ENCODE measurements around the gene MTX1.
"Not testable (repeated sequence)": the region's sequence is repeated elsewhere in the genome, so short reads cannot be mapped to it uniquely, and the experiment has no call there.

The MTX1 gene

GRCh38 chr1:155207806-155208540 lies 522 bp upstream of the MTX1 start, which contains the start of gene THBS3:
Gene THBS3, minus strand, starts transcription at chr1:155207897. Its CDS starts 21 bp downstream, at chr1:155207876.
- DNase-seq (ENCODE audit: low spot score): no peak

DNA sequence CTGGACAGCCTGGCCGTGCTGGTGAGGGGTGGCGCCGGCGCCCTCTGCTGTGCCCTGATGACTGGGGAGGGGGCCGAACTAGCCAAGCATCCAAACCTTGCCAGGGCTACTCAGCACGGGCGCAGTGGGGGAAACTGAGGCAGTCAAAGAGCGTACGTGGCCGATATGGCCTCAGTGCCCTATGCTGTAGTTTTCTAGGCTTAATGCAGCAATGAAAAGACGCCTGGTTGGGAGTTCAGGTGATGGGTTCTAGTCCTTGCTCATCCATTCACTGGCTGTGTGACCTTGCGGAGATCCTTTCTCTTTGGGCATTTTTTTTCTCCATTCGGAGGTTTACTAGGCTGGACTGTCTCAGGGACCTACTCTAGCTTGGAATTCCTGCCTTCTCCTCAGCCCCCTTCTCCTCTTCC lies 822 bp downstream of the MTX1 start:
- DNase-seq (ENCODE audit: low spot score): no peak

DNA sequence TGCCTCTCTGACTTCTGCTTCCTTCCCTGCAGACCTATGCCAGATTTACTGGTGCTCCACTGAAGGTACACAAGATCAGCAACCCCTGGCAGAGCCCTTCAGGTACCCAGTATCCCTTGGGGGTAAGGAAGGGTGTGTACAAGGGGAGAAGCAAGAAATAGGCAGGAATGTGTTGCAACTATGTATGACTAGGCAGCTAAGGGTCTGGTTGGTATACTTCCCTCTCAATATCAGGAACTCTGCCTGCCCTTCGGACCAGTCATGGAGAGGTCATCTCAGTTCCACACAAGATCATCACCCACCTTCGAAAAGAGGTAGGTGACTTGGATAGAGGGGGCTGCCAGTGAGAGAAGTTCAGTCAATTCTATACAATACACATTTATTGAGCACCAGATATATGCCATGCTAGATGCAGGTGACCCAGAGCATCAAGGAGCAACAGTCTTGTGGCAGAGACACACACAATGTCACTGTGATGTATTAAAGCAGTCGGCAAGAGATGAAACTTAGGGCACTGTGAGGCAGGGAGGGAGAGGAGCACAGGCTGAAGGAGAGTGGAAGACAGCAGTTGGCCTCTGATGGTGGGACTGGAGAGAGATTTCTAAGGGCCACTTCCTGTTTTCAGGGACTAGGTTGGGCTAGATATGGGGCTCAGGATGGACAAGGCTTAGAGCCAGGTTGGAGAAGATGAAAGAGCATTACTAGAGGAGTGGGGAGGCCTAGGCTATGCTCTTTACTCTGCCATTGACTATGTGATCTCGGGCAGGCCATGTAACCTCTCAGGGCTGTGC lies 2.0 kb downstream of the MTX1 start:
- no peak for DNase-seq (ENCODE audit: low spot score)

- DNase-seq (ENCODE audit: low spot score): not testable (repeated sequence)
Observed at GRCh38 chr1:155211381-155212050, 3.0 kb downstream of the MTX1 start.

DNA sequence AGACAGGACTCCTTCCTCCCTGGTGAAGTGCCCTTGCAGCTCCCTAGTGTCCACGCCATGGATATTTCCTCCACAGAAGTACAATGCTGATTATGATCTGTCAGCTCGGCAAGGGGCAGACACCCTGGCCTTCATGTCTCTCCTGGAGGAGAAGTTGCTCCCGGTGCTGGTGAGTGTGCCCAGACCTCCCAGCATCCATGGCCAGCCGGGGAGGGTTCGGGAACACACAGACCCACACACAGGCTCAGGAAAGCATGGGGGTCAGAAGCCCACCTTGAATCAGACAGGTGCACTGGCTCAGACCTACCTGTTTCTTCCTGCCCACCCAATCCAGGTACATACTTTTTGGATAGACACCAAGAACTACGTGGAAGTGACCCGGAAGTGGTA lies 3.6 kb downstream of the MTX1 start:
- not testable (repeated sequence) for DNase-seq (ENCODE audit: low spot score)

- not testable (repeated sequence) for DNase-seq (ENCODE audit: low spot score)
Observed at GRCh38 chr1:155214702-155215101, 6.2 kb downstream of the MTX1 start.

DNA sequence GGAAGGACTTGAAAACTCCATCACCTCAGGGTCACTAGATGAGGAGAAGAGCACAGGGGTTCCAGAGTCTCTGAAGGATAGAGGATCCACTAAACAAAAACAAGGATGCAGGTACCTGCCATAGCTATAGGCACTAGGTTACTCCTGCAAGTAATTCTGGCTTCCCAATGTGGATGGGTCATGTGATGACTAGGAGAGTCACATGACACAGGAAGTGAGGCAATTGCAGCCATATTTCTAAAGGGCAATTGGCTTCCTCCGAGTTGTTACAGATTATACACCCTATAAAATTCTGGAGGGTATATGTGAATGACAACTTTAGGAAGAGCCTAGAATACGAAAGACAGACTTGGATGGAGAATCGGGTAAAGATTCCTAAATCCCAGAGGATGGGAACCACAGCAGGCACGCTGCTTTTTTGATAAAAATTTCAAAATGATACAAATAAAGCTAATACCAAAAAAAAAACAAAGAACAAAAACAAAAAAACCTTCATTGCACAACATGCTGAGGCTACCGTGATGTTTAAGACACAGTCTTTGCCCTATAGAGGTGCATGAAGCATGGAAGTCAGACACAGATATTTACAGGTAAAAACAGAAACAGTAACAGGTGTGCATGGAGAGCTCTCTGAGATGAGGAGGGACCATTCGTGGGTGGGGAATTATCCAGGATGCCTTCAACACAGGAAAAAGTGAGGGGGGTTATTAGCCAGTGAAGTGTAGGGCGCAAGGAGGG lies 10.5 kb downstream of the MTX1 start:
- no peak for DNase-seq (ENCODE audit: low spot score)

DNA sequence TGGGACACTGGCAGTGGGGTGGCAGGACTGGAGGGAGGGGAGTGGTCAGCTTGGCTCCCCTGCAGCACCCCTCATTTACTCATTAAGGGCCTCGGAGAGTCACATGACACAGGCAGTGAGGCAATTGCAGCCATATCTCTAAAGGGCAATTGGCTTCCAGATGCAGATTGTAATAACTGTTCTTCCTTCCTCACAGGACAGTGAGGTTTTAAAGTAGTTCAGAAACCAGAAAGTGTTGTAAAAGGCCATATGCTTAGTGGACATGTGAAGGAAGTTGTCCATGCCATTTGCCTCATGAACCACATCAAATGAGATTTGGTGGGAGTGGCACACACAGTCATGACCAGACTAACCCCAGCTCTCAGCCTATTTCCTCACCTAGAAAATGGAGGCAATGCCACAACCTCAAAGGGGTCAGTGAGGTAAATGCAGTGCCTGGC lies 11.1 kb downstream of the MTX1 start:
- DNase-seq (ENCODE audit: low spot score): no peak

GRCh38 chr1:155220211-155220965 lies 11.9 kb downstream of the MTX1 start:
- DNase-seq (ENCODE audit: low spot score): not testable (repeated sequence)

DNA sequence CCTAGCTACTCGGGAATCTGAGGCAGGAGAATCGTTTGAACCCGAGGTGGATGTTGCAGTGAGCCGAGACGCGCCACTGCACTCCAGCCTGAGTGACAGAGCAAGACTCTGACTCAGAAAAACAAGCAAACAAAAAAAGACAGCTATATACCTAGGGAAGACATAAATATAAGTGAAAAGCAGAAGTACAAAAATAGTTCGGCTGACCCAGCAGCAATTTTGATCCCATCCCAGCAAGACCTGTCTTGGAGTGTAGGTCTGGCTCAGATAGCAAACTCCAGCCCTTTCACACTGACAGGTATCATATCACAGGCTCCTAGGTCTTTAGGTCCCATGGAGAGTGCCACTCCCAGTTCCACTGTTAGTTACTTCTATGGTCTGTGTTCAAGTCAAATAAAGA lies 14.6 kb downstream of the MTX1 start:
- DNase-seq (ENCODE audit: low spot score): no peak

GRCh38 chr1:155225404-155225759 lies 16.9 kb downstream of the MTX1 start:
- not testable (repeated sequence) for DNase-seq (ENCODE audit: low spot score)

- DNase-seq (ENCODE audit: low spot score): peak; percentile 84
Observed at GRCh38 chr1:155226188-155226909, 17.9 kb downstream of the MTX1 start.

DNA sequence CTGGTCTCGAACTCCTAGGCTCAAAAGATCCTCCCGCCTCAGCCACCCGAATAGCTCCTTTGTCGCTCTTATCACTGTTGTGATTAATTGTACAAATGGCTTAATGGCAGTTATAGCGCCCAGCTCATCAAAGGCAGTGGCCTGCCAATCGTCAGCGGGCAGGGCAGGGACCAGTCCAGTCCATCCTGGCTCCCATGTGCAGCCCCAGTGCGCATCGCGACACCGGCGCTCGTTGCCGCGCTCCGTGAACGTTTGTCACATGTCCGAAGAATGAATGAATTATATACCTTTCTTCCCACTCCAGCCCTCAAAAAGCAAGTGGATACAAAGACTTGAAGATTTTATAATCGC lies 18.4 kb downstream of the MTX1 start:
- DNase-seq (ENCODE audit: low spot score): no peak

DNA sequence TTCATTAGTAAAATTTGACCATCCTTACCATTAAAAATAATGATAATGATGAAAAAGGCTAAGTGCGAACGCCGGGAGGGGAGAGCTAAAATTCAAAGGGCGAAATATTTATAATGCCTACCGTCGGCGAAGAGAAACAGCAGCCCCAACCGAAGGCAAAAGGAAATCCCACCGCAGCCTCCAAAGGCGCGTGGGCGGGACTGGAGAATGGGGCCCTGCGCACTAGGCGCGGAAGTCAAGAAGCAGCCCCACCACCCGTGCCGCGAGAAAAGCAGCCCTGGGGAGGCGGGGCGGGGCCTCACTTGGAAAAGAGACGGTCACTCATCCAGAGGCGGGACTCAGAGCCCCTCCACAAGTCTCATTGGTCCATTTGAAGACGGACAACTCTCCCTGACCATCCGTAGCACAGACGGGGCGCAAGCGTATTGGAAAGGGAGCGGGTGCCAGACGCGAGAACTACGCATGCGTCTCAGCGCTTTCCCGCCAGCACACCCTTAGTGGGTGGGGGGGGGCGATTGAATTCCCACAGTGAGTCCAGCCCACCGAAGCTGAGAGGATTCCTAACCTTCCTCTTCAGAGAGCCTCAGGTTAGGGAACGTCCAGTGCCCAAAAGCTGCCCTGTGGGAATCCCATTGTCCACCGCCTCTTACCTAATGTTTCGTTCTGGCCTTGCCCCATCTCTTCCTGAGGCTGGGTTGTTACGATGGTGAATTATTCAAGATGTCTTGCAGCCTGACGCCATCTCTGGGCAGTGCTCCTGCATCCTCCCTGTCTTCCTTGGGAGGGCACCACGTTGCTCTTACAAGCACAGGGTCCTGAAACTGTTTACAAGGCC lies 19.0 kb downstream of the MTX1 start:
- DNase-seq (ENCODE audit: low spot score): peak; percentile 99

- no peak for DNase-seq (ENCODE audit: low spot score)
Observed at GRCh38 chr1:155228096-155228427, 19.6 kb downstream of the MTX1 start.

DNA sequence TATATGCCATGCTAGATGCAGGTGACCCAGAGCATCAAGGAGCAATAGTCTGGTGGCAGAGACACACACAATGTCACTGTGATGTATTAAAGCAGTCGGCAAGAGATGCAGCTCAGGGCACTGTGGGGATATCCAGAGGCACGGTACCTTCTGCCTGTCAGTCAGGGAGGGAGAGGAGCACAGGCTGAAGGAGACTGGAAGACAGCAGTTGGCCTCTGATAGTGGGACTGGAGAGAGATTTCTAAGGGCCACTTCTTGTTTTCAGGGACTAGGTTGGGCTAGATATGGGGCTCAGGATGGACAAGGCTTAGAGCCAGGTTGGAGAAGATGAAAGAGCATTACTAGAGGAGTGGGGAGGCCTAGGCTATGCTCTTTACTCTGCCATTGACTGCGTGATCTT lies 22.8 kb downstream of the MTX1 start:
- not testable (repeated sequence) for DNase-seq (ENCODE audit: low spot score)

- DNase-seq (ENCODE audit: low spot score): not testable (repeated sequence)
Observed at GRCh38 chr1:155232001-155232978, 23.8 kb downstream of the MTX1 start.

DNA sequence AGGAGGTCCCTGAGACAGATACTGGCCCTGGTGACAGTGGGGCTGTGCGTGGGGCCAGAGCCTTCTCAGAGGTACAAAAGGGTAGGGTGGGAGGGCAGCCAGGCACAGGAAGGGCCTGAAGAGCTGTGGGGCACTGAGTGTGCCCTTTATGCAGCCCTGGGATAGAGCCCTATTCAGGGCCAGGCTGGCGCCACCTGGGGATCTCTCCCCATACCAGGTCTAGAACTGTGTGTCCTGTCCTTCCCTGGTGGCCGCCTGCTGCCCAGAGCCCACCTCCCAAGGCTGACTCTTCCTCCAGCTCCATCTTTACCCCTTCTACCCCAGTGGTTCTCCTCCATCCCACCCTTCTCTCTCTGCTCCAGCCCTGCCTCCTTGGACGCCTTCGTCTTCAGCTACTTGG lies 25.0 kb downstream of the MTX1 start:
- DNase-seq (ENCODE audit: low spot score): not testable (repeated sequence)

GRCh38 chr1:155235375-155235774 lies 26.9 kb downstream of the MTX1 start:
- DNase-seq (ENCODE audit: low spot score): not testable (repeated sequence)

Data from CD4-positive, alpha-beta T cell treated with Interleukin-6 at 100 ng/mL for 8 hours (primary cell).